HCT116 (cell line): ENCODE measurements around the gene ZWILCH. TPM values are rescaled to one million over a fixed set of nuclear protein-coding genes. Genes with fewer than 3 reads are reported as not detected.
A peak's percentile ranks its signal among the peaks of the same experiment; 100 is the strongest.

Experiments
- ATAC-seq: fragments of 200-7000 bp; cut with Tn5 transposase; 2 replicates; pipeline ENCODE4 v1.9.1; 2020; ENCODE audit warnings: mild to moderate bottlenecking, moderate library complexity
- BruUV-seq: library from RNA; stranded (reverse); fragments of 400-500 nt; replicated peaks from 2 replicates; lab custom pipeline; 2021; lab: Mats Ljungman, UMichigan
- CTCF ChIA-PET: fragments of 300-600 bp; sonication (Branson Sonifier 250); formaldehyde crosslinking; loops from one replicate; lab custom pipeline; 2021; ENCODE audit warnings: antibody characterized with exemption; lab: Charles Lee
- POLR2A ChIA-PET: fragments of 300-600, 350-600 bp; sonication (Branson Sonifier 250); formaldehyde crosslinking; loops from one replicate; lab custom pipeline; 2021; ENCODE audit warnings: antibody characterized with exemption; lab: Charles Lee
- RAD21 ChIA-PET, 2 experiments: fragments of 300-600 bp; sonication (Branson Sonifier 250); formaldehyde crosslinking; loops; one replicate each; lab custom pipeline; 2023; ENCODE audit warnings: low total read pairs in 2 of 2; ENCODE audit not compliant: uncharacterized antibody in 2 of 2, unreplicated experiment in 2 of 2, low non-redundant PET in 1 of 2; lab: Charles Lee
- DNase-seq: peaks from one replicate; pipeline ENCODE4 v3.0.0-alpha.2; 2010; ENCODE audit warnings: low read depth, low spot score
- H2AFZ ChIP-seq: fragments of 200-600 bp; shearing (Covaris generic), sonication (generic); 2 replicates; pipeline ENCODE4 v1.6.1; 2017; ENCODE audit warnings: low read depth, mixed run types, mixed read lengths, antibody characterized with exemption, low read length; ENCODE audit not compliant: poor library complexity, severe bottlenecking
- H3K27ac ChIP-seq: 2 replicates; pipeline ENCODE4 v1.5.1; 2012; ENCODE audit warnings: low read depth, low read length
- H3K27me3 ChIP-seq: fragments of 200-600 bp; sonication (generic); 2 replicates; pipeline ENCODE4 v1.6.1; 2016; ENCODE audit warnings: mixed run types, low read length, mixed read lengths; ENCODE audit not compliant: insufficient read depth
- H3K36me3 ChIP-seq, 2 experiments: fragments of 200-500 bp in 1 of 2; fragments of 200-600 bp in 1 of 2; sonication (Bioruptor generic) in 1 of 2; sonication (generic) in 1 of 2; 2 replicates each; pipeline versions ENCODE4 v1.5.1 to v1.6.1; 2014 to 2016; ENCODE audit warnings: low read length in 2 of 2, inconsistent platforms in 1 of 2, mixed read lengths in 1 of 2, mixed run types in 1 of 2; ENCODE audit not compliant: insufficient read depth in 2 of 2, control insufficient read depth in 1 of 2
- H3K4me1 ChIP-seq, 2 experiments: fragments of 200-600 bp in 1 of 2; sonication (generic) in 1 of 2; 2 replicates each; pipeline versions ENCODE4 v1.5.1 to v1.6.1; 2012 to 2017; ENCODE audit warnings: low read length in 2 of 2, inconsistent platforms in 1 of 2, mild to moderate bottlenecking in 1 of 2, mixed read lengths in 1 of 2, mixed run types in 1 of 2, moderate library complexity in 1 of 2; ENCODE audit not compliant: insufficient read depth in 2 of 2, control insufficient read depth in 1 of 2
- H3K4me2 ChIP-seq: fragments of 200-600 bp; sonication (generic); 2 replicates; pipeline ENCODE4 v1.6.1; 2017; ENCODE audit warnings: mixed run types, low read length, mixed read lengths
- H3K4me3 ChIP-seq, 2 experiments: fragments of 200-600 bp in 1 of 2; sonication (generic) in 1 of 2; replicated peaks in 1 of 2; 2 replicates each; pipeline ENCODE4 v1.5.1; 2011 to 2016; ENCODE audit warnings: low read length in 2 of 2, control low read depth in 1 of 2, low read depth in 1 of 2, mild to moderate bottlenecking in 1 of 2, mixed read lengths in 1 of 2, mixed run types in 1 of 2
- H3K79me2 ChIP-seq: fragments of 200-600 bp; sonication (generic); 2 replicates; pipeline ENCODE4 v1.6.1; 2017; ENCODE audit warnings: mild to moderate bottlenecking, mixed run types, low read length, moderate library complexity, mixed read lengths; ENCODE audit not compliant: insufficient read depth
- H3K9ac ChIP-seq: fragments of 200-600 bp; sonication (generic); 2 replicates; pipeline ENCODE4 v1.6.1; 2016; ENCODE audit warnings: low read length, mixed read lengths
- H3K9me2 ChIP-seq: fragments of 200-600 bp; sonication (generic), shearing (Covaris generic); 2 replicates; pipeline ENCODE4 v1.6.1; 2017; ENCODE audit warnings: mixed run types, mild to moderate bottlenecking, moderate library complexity; ENCODE audit not compliant: insufficient read depth
- H3K9me3 ChIP-seq, 2 experiments: fragments of 200-500 bp in 1 of 2; fragments of 200-600 bp in 1 of 2; sonication (Bioruptor generic) in 1 of 2; sonication (generic) in 1 of 2; 2 replicates each; pipeline ENCODE4 v1.6.1; 2014 to 2017; ENCODE audit warnings: low read length in 2 of 2, mixed read lengths in 2 of 2, inconsistent platforms in 1 of 2, low read depth in 1 of 2, mild to moderate bottlenecking in 1 of 2, mixed run types in 1 of 2, moderate library complexity in 1 of 2; ENCODE audit not compliant: control insufficient read depth in 1 of 2, insufficient read depth in 1 of 2
- H4K20me1 ChIP-seq: fragments of 200-600 bp; sonication (generic), shearing (Covaris generic); 2 replicates; pipeline ENCODE4 v1.6.1; 2017; ENCODE audit warnings: mixed run types, mild to moderate bottlenecking, moderate library complexity; ENCODE audit not compliant: insufficient read depth
- ATF3 ChIP-seq: IDR thresholded peaks from 2 replicates; pipeline ENCODE4 v1.6.1; 2012
- CTCF ChIP-seq, 3 experiments: fragments of 200-600 bp in 1 of 3; sonication (generic) in 1 of 3; IDR thresholded peaks in 2 of 3; conservative IDR thresholded peaks in 1 of 3; 2 replicates each; pipeline ENCODE4 v1.5.1; 2012 to 2017; ENCODE audit warnings: low read depth in 2 of 3, low read length in 2 of 3, antibody characterized with exemption in 1 of 3, borderline replicate concordance in 1 of 3, control low read depth in 1 of 3, mild to moderate bottlenecking in 1 of 3, mixed read lengths in 1 of 3, mixed run types in 1 of 3, moderate library complexity in 1 of 3; ENCODE audit not compliant: insufficient read depth in 1 of 3
- EGR1 ChIP-seq: IDR thresholded peaks from 2 replicates; pipeline ENCODE4 v1.6.1; 2012; ENCODE audit warnings: low read depth
- ELF1 ChIP-seq: IDR thresholded peaks from 2 replicates; pipeline ENCODE4 v1.6.1; 2012; ENCODE audit warnings: low read depth, borderline replicate concordance
- EZH2 ChIP-seq: fragments of 200-600 bp; sonication (generic); IDR thresholded peaks from 2 replicates; pipeline ENCODE4 v1.6.1; 2017; ENCODE audit warnings: antibody characterized with exemption, mixed run types
- EZH2phosphoT487 ChIP-seq: fragments of 200-600 bp; IDR thresholded peaks from 2 replicates; pipeline ENCODE4 v1.6.1; 2018; ENCODE audit warnings: antibody characterized with exemption, borderline replicate concordance
- POLR2A ChIP-seq: IDR thresholded peaks from 2 replicates; pipeline ENCODE4 v1.7.0; 2011; ENCODE audit warnings: borderline replicate concordance; ENCODE audit not compliant: insufficient read depth, insufficient read length; ENCODE audit errors: extremely low read depth
- POLR2AphosphoS5 ChIP-seq: IDR thresholded peaks from 2 replicates; pipeline ENCODE4 v1.6.1; 2011; ENCODE audit warnings: mild to moderate bottlenecking, low read depth, low read length, moderate library complexity
- RAD21 ChIP-seq: IDR thresholded peaks from 2 replicates; pipeline ENCODE4 v1.6.1; 2012; ENCODE audit warnings: low read depth, mild to moderate bottlenecking
- REST ChIP-seq: IDR thresholded peaks from 2 replicates; pipeline ENCODE4 v1.6.1; 2012; ENCODE audit warnings: low read depth
- SIN3A ChIP-seq: IDR thresholded peaks from 2 replicates; pipeline ENCODE4 v1.6.1; 2012; ENCODE audit warnings: low read depth
- SP1 ChIP-seq: IDR thresholded peaks from 2 replicates; pipeline ENCODE4 v1.6.1; 2012; ENCODE audit warnings: low read depth
- TCF7L2 ChIP-seq: IDR thresholded peaks from 2 replicates; pipeline ENCODE4 v1.7.0; 2011; ENCODE audit warnings: borderline replicate concordance, inconsistent platforms; ENCODE audit not compliant: insufficient read depth, insufficient read length; ENCODE audit errors: extremely low read depth
- intact Hi-C: fragments of 100-400 bp; cut with micrococcal nuclease; formaldehyde crosslinking; loops from 2 replicates; pipeline ENCODE4 v1.10.0; 2022
- total RNA-seq: library from RNA; stranded (reverse); gene quantifications from one replicate; pipeline ENCODE4 v1.2.1, GENCODE V29; 2021; ENCODE audit not compliant: unreplicated experiment

ZWILCH gene
- total RNA-seq, 1 experiment from 2014 or later, result 25.8 TPM

- no TSS peak for BruUV-seq
- ChIA-PET CTCF (interaction anchor here (0.7 to 1.7 kb wide), 8 partner anchors 8 to 1786 kb away, joined by 3 to 5 read pairs (median 4); partner anchors contain the start of gene SNAPC5), POLR2A (interaction anchor here (0.7 to 1.3 kb wide), 2 partner anchors 15 to 63 kb away, joined by 3 to 4 read pairs; no protein-coding TSS in a partner anchor), RAD21 (no interaction called here)
- Histone ChIP-seq H4K20me1 (no peaks in the 10 kb centered on the region), H3K4me2 (peak overlapping the region; percentile 31), H2AFZ (peak overlapping the region; percentile 36), H3K4me1 (peaks cover 0 to 5% of the 10 kb centered on the region in 2 experiments; a peak in 1 of 4 replicates), H3K27me3 (no peaks in the 10 kb centered on the region), H3K9me3 (no peaks in the 10 kb centered on the region), H3K27ac (no peak overlapping the region), H3K9ac (no peak overlapping the region), H3K4me3 (no peak overlapping the region), H3K79me2 (no peaks in the 10 kb centered on the region), H3K36me3 (no peaks in the 10 kb centered on the region), H3K9me2 (no peaks in the 10 kb centered on the region)
- peak; percentile 58 for DNase-seq
- TF ChIP-seq RAD21 (peak; percentile 56), CTCF (IDR thresholded peaks at IDR 0.05 in 2 of 3, conservative IDR thresholded peaks at IDR 0.05 in 1 of 3; ENCODE audit: borderline replicate concordance in 1 of 3, insufficient read depth in 1 of 3, low read depth in 2 of 3, low read length in 2 of 3) (peak; percentile 48 to 84 (median 66); a peak in 5 of 6 replicates), POLR2A (no peak)
- peak; percentile 92 for ATAC-seq
- intact Hi-C loops, result no loop called here
These were observed 61.9 kb downstream of the ZWILCH start for GRCh38 chr15:66566963-66567531.

GRCh38 chr15:66567897-66568296 is 62.8 kb downstream of the ZWILCH start:
- Histone ChIP-seq H3K9me3 (no peaks in the 10 kb centered on the region), H3K36me3 (no peaks in the 10 kb centered on the region), H3K4me3 (no peak overlapping the region), H3K79me2 (no peaks in the 10 kb centered on the region), H3K4me2 (no peak overlapping the region), H3K4me1 (peaks cover 0 to 5% of the 10 kb centered on the region in 2 experiments; a peak in 1 of 4 replicates), H4K20me1 (no peaks in the 10 kb centered on the region), H3K27me3 (no peaks in the 10 kb centered on the region), H3K9ac (no peak overlapping the region), H3K27ac (no peak overlapping the region), H2AFZ (no peak overlapping the region), H3K9me2 (no peaks in the 10 kb centered on the region)
- DNase-seq (no peak), ATAC-seq (no peak)
- POLR2A ChIA-PET, result no interaction called here
- RAD21 ChIA-PET, result no interaction called here
- intact Hi-C loops, result no loop called here
- CTCF ChIA-PET, result no interaction called here
- BruUV-seq, result no TSS peak
- no peak for TF ChIP-seq SP1
- no peak for TF ChIP-seq SIN3A
- no peak for TF ChIP-seq POLR2AphosphoS5
- TF ChIP-seq TCF7L2, result no peak
- TF ChIP-seq ELF1, result no peak
- no peak for TF ChIP-seq ATF3
- TF ChIP-seq EGR1, result no peak
- no peak for TF ChIP-seq EZH2
- no peak for TF ChIP-seq REST
- no peak for TF ChIP-seq RAD21
- no peak for TF ChIP-seq EZH2phosphoT487
